HEK293 (cell line): ENCODE results near the gene FASLG.

ENCODE experiments used
- CTCF ChIA-PET: fragments of 350-600 bp; formaldehyde crosslinking; extraction: SDS; loops from one replicate; lab custom pipeline; 2021; ENCODE audit warnings: antibody characterized with exemption; lab: Yijun Ruan, JAX
- POLR2A ChIA-PET: fragments of 300-600 bp; formaldehyde crosslinking; extraction: SDS; loops from one replicate; lab custom pipeline; 2020; ENCODE audit warnings: antibody characterized with exemption, inconsistent platforms; lab: Yijun Ruan, JAX
- H3K27ac ChIP-seq: fragments of 200-500 bp; sonication (Bioruptor generic); 2 replicates; pipeline ENCODE4 v1.5.1; 2014; ENCODE audit warnings: low read depth, low read length, control low read depth, inconsistent platforms; ENCODE audit errors: extremely low read depth
- H3K36me3 ChIP-seq, 2 experiments: fragments of 200-500 bp in 1 of 2; sonication (Bioruptor generic) in 1 of 2; 1 replicate in 1 of 2; 2 replicates in 1 of 2; pipeline ENCODE4 v1.5.1; 2014 to 2017; ENCODE audit warnings: inconsistent platforms in 2 of 2, low read length in 2 of 2; ENCODE audit not compliant: control insufficient read depth in 2 of 2, insufficient read depth in 1 of 2
- H3K4me1 ChIP-seq: fragments of 200-500 bp; sonication (Bioruptor generic); 2 replicates; pipeline ENCODE4 v1.5.1; 2014; ENCODE audit warnings: mild to moderate bottlenecking, low read length, inconsistent platforms; ENCODE audit not compliant: control insufficient read depth, insufficient read depth
- H3K4me3 ChIP-seq: 2 replicates; pipeline ENCODE4 v1.5.1; 2011; ENCODE audit warnings: low read depth, mild to moderate bottlenecking, control low read depth, low read length, moderate library complexity
- H3K9me3 ChIP-seq: fragments of 200-500 bp; sonication (Bioruptor generic); 2 replicates; pipeline ENCODE4 v1.5.1; 2014; ENCODE audit warnings: low read depth, low read length, inconsistent platforms; ENCODE audit not compliant: control insufficient read depth, insufficient read depth
- INSM2 ChIP-seq: fragments of 450-650 bp; formaldehyde crosslinking; IDR thresholded peaks from 2 replicates; pipeline ENCODE4 v1.5.1; 2016; ENCODE audit warnings: missing biosample characterization, missing genetic modification characterization
- MEIS1 ChIP-seq: sonication (generic); formaldehyde crosslinking; IDR thresholded peaks from 2 replicates; pipeline ENCODE4 v1.8.1; 2022; ENCODE audit warnings: missing genetic modification reagents, mild to moderate bottlenecking, borderline replicate concordance
- RBAK ChIP-seq: fragments of 450-650 bp; formaldehyde crosslinking; IDR thresholded peaks from 2 replicates; pipeline ENCODE4 v1.5.1; 2016; ENCODE audit warnings: missing biosample characterization, missing genetic modification characterization
- SP7 ChIP-seq: fragments of 450-650 bp; formaldehyde crosslinking; IDR thresholded peaks from 2 replicates; pipeline ENCODE4 v1.5.1; 2016; ENCODE audit warnings: missing biosample characterization, missing genetic modification characterization
- YY2 ChIP-seq: fragments of 450-650 bp; formaldehyde crosslinking; IDR thresholded peaks from 2 replicates; pipeline ENCODE4 v1.5.1; 2016; ENCODE audit warnings: missing biosample characterization, missing genetic modification characterization
- ZFP41 ChIP-seq: fragments of 450-650 bp; formaldehyde crosslinking; IDR thresholded peaks from 2 replicates; pipeline ENCODE4 v1.5.1; 2016; ENCODE audit warnings: missing biosample characterization, missing genetic modification characterization, borderline replicate concordance
- ZNF214 ChIP-seq: fragments of 450-650 bp; formaldehyde crosslinking; IDR thresholded peaks from 2 replicates; pipeline ENCODE4 v1.5.1; 2017; ENCODE audit warnings: missing biosample characterization, mild to moderate bottlenecking, missing genetic modification characterization, borderline replicate concordance
- ZNF221 ChIP-seq: fragments of 450-650 bp; formaldehyde crosslinking; IDR thresholded peaks from 2 replicates; pipeline ENCODE4 v1.5.1; 2017; ENCODE audit warnings: missing biosample characterization, missing genetic modification characterization, borderline replicate concordance
- ZNF23 ChIP-seq: fragments of 450-650 bp; formaldehyde crosslinking; IDR thresholded peaks from 2 replicates; pipeline ENCODE4 v1.5.1; 2016; ENCODE audit warnings: missing biosample characterization, missing genetic modification characterization, borderline replicate concordance
- ZNF274 ChIP-seq, 2 experiments: fragments of 200-500 bp in 1 of 2; fragments of 450-650 bp in 1 of 2; sonication (Bioruptor generic) in 1 of 2; formaldehyde crosslinking in 1 of 2; IDR thresholded peaks; 2 replicates each; pipeline versions ENCODE4 v1.5.1 to v1.6.1; 2014 to 2016; ENCODE audit warnings: borderline replicate concordance in 1 of 2, inconsistent platforms in 1 of 2, low read length in 1 of 2, missing biosample characterization in 1 of 2, missing genetic modification characterization in 1 of 2
- ZNF324 ChIP-seq: fragments of 450-650 bp; formaldehyde crosslinking; IDR thresholded peaks from 2 replicates; pipeline ENCODE4 v1.5.1; 2016; ENCODE audit warnings: missing biosample characterization, missing genetic modification characterization
- ZNF37A ChIP-seq: fragments of 450-650 bp; IDR thresholded peaks from 2 replicates; pipeline ENCODE4 v1.5.1; 2018; ENCODE audit warnings: missing biosample characterization, missing genetic modification characterization
- ZNF404 ChIP-seq: fragments of 450-650 bp; formaldehyde crosslinking; IDR thresholded peaks from 2 replicates; pipeline ENCODE4 v1.5.1; 2017; ENCODE audit warnings: missing biosample characterization, missing genetic modification characterization
- ZNF501 ChIP-seq: fragments of 450-650 bp; formaldehyde crosslinking; IDR thresholded peaks from 2 replicates; pipeline ENCODE4 v1.5.1; 2016; ENCODE audit warnings: missing biosample characterization, missing genetic modification characterization
- ZNF518A ChIP-seq: fragments of 450-650 bp; formaldehyde crosslinking; conservative IDR thresholded peaks from 2 replicates; pipeline ENCODE4 v1.5.1; 2016; ENCODE audit warnings: low read depth, missing biosample characterization, missing genetic modification characterization
- ZNF555 ChIP-seq: fragments of 450-650 bp; formaldehyde crosslinking; conservative IDR thresholded peaks from 2 replicates; pipeline ENCODE4 v1.5.1; 2017; ENCODE audit warnings: missing biosample characterization, mild to moderate bottlenecking, missing genetic modification characterization, inconsistent platforms
- ZNF561 ChIP-seq: fragments of 450-650 bp; IDR thresholded peaks from 2 replicates; pipeline ENCODE4 v1.5.1; 2018; ENCODE audit warnings: missing biosample characterization, missing genetic modification characterization, borderline replicate concordance
- ZNF585B ChIP-seq: fragments of 450-650 bp; formaldehyde crosslinking; IDR thresholded peaks from 2 replicates; pipeline ENCODE4 v1.5.1; 2016; ENCODE audit warnings: missing biosample characterization, missing genetic modification characterization
- ZNF610 ChIP-seq: fragments of 450-650 bp; formaldehyde crosslinking; IDR thresholded peaks from 2 replicates; pipeline ENCODE4 v1.5.1; 2016; ENCODE audit warnings: missing biosample characterization, missing genetic modification characterization, borderline replicate concordance
- ZNF704 ChIP-seq: fragments of 450-650 bp; formaldehyde crosslinking; IDR thresholded peaks from 2 replicates; pipeline ENCODE4 v1.5.1; 2016; ENCODE audit warnings: missing biosample characterization, missing genetic modification characterization
- ZNF830 ChIP-seq: fragments of 450-650 bp; IDR thresholded peaks from 2 replicates; pipeline ENCODE4 v1.5.0; 2018; ENCODE audit warnings: missing biosample characterization, missing genetic modification characterization, low read depth, mild to moderate bottlenecking, moderate library complexity

Gene FASLG

GRCh38 chr1:172700556-172700955, 41.7 kb downstream of the FASLG start (continued):
- TF ChIP-seq ZNF704 (tag by site-specific recombination), result no peak
- TF ChIP-seq ZNF830 (tag by site-specific recombination), result no peak
- no peak for TF ChIP-seq RBAK (tag by site-specific recombination)
- no peak for TF ChIP-seq SP7
- TF ChIP-seq MEIS1, result no peak
- no peak for TF ChIP-seq ZNF274 (IDR thresholded peaks at IDR 0.05; ENCODE audit: low read length)
- no peak for TF ChIP-seq ZNF274 (tag by site-specific recombination; IDR thresholded peaks at IDR 0.05; ENCODE audit: borderline replicate concordance)
- TF ChIP-seq ZNF585B, result no peak

- ChIA-PET POLR2A (no interaction called here), CTCF (interaction anchor here (0.6 kb wide), 1 partner anchor 9 kb away, joined by 3 read pairs; no protein-coding TSS in a partner anchor)
- H3K4me1 ChIP-seq, result no peaks in the 10 kb centered on the region
Observed at GRCh38 chr1:172704001-172704400, 45.1 kb downstream of the FASLG start.

GRCh38 chr1:172704420-172705210, 45.7 kb downstream of the FASLG start:
- Histone ChIP-seq H3K4me1 (no peaks in the 10 kb centered on the region), H3K27ac (no peak overlapping the region), H3K36me3 (no peaks in the 10 kb centered on the region), H3K4me3 (no peak overlapping the region), H3K9me3 (no peaks in the 10 kb centered on the region)
- CTCF ChIA-PET, result interaction anchor here (0.6 to 1.5 kb wide), 2 partner anchors 9 to 15 kb away, joined by 3 to 4 read pairs; no protein-coding TSS in a partner anchor
- POLR2A ChIA-PET, result no interaction called here
- TF ChIP-seq YY2 (tag by site-specific recombination) (no peak), ZNF324 (no peak), ZNF561 (tag by site-specific recombination) (no peak), ZNF23 (tag by site-specific recombination) (no peak), ZNF518A (tag by site-specific recombination) (no peak), ZNF214 (tag by site-specific recombination) (no peak), ZNF221 (tag by site-specific recombination) (no peak), ZNF37A (no peak)

More at GRCh38 chr1:172704001-172704400, 45.1 kb downstream of the FASLG start:
- Histone ChIP-seq H3K9me3 (no peaks in the 10 kb centered on the region), H3K36me3 (no peaks in the 10 kb centered on the region), H3K27ac (no peak overlapping the region), H3K4me3 (no peak overlapping the region)
- TF ChIP-seq ZNF610 (tag by site-specific recombination) (no peak), ZNF404 (tag by site-specific recombination) (no peak), ZFP41 (no peak), ZNF324 (no peak), ZNF501 (tag by site-specific recombination) (no peak), ZNF555 (tag by site-specific recombination) (no peak), ZNF704 (tag by site-specific recombination) (no peak), INSM2 (tag by site-specific recombination) (no peak)
